ENCODE data around the gene CAND1. TPM values are rescaled to one million over a fixed set of nuclear protein-coding genes. Genes with fewer than 3 reads are reported as not detected.

CAND1 gene
- total and polyA plus RNA-seq, 9 of the 15 experiments (the other 6 are each of a cell fraction or from before 2014, with no cell fraction given) = 24.0 to 167 (median 77.5) TPM

GRCh38 chr12:67276421-67276820 is 7.3 kb downstream of the CAND1 start (continued):
- TF ChIP-seq CTCF (IDR thresholded peaks at IDR 0.05 in 2 of 3, conservative IDR thresholded peaks at IDR 0.05 in 1 of 3; ENCODE audit: insufficient read depth in 2 of 3, low read depth in 1 of 3, low read length in 3 of 3) (no peak), MEIS2 (IDR thresholded peaks at IDR 0.05; ENCODE audit: partially characterized antibody) (no peak), BCL6 (CRISPR knock-in tag; IDR thresholded peaks at IDR 0.05) (no peak), YY1 (IDR thresholded peaks at IDR 0.05; ENCODE audit: borderline replicate concordance in 1 of 3, control insufficient read depth in 1 of 3, extremely low read depth in 1 of 3, insufficient read depth in 3 of 3, insufficient read length in 1 of 3, insufficient replicate concordance in 2 of 3, low read depth in 1 of 3, low read length in 2 of 3) (no peak)

DNA sequence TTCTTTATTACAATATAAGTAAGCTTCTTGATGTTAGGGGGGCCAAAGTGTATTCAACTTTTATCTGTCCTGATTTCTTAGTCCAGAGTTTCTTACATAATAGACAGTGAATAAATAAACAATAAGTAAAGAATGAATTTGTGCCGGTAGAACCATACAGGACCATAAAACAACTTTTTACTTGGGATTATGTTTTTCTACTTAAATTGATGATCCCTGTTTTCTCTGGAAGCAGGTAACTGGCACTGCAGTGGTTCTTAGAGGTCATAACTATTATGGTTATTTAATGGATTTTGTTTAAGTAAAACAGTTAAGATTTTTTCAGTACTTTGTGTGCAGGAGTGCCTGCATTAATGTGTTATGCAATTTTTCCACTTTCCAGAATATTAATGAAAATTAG is 10.5 kb downstream of the CAND1 start:
- 88% methylated on average over 1 of the region's 1 CpG for WGBS (ENCODE audit: insufficient coverage, low coverage, missing lambda C conversion rate)
- BruUV-seq (replicated peaks) = no TSS peak
- no peaks in the 10 kb centered on the region for H3K9me1 ChIP-seq (ENCODE audit: control insufficient read depth, insufficient read depth, low read length)
- H3K27ac ChIP-seq (ENCODE audit: extremely low read depth, low read depth, low read length) = no peak overlapping the region
- no peaks in the 10 kb centered on the region for H3K27me3 ChIP-seq (ENCODE audit: control insufficient read depth in 2 of 2, insufficient read depth in 2 of 2, low read length in 2 of 2)
- no peak overlapping the region for H2AFZ ChIP-seq (ENCODE audit: low read depth, low read length)
- DNase-seq (ENCODE audit: extremely low read depth in 1 of 4, low spot score in 3 of 4) (no peak), FAIRE-seq (no peak), ATAC-seq (no peak)
- no peak overlapping the region for H3K4me2 ChIP-seq (ENCODE audit: insufficient read depth, low read length)
- no peak for TF ChIP-seq RBM14 (IDR thresholded peaks at IDR 0.05; ENCODE audit: borderline replicate concordance, insufficient read depth, low read depth, low read length)
- TF ChIP-seq TCF15 (CRISPR knock-in tag; IDR thresholded peaks at IDR 0.05) = no peak
- TF ChIP-seq, protein P1, sequence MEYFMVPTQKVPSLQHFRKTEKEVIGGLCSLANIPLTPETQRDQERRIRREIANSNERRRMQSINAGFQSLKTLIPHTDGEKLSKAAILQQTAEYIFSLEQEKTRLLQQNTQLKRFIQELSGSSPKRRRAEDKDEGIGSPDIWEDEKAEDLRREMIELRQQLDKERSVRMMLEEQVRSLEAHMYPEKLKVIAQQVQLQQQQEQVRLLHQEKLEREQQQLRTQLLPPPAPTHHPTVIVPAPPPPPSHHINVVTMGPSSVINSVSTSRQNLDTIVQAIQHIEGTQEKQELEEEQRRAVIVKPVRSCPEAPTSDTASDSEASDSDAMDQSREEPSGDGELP (CRISPR knock-in tag; IDR thresholded peaks at IDR 0.05; ENCODE audit: borderline replicate concordance) = no peak
- TF ChIP-seq ZNF239 (CRISPR knock-in tag; IDR thresholded peaks at IDR 0.05) = no peak
- no peak for TF ChIP-seq ZNF583 (CRISPR knock-in tag; IDR thresholded peaks at IDR 0.05)
- ChIA-PET CTCF (ENCODE audit: low intra/inter-chr PET ratio) (no interaction called here), POLR2A (interaction anchor here (3.5 kb wide), 1 partner anchor 10 kb away, joined by 27 read pairs; the partner anchor contains the start of gene CAND1)
- H3K36me3 ChIP-seq (ENCODE audit: control insufficient read depth, insufficient read depth, low read length) = peaks cover 58% of the 10 kb centered on the region
- peaks cover 91% of the 10 kb centered on the region for H3K79me2 ChIP-seq (ENCODE audit: control insufficient read depth, insufficient read depth, low read length)
- no peak overlapping the region for H3K9ac ChIP-seq (ENCODE audit: insufficient read depth in 1 of 2, low read depth in 2 of 2, low read length in 2 of 2)
- peaks cover 14% of the 10 kb centered on the region; the same call in 1 of the 2 replicates for H4K20me1 ChIP-seq (replicated peaks; ENCODE audit: control insufficient read depth, insufficient read depth, low read length)
- no peak overlapping the region for H3K4me3 ChIP-seq
- in situ Hi-C loops (cut with MboI) = no loop called here
- H3K9me3 ChIP-seq (replicated peaks; ENCODE audit: control insufficient read depth, insufficient read depth, low read depth, low read length) = no peaks in the 10 kb centered on the region
- peaks cover 0 to 9% of the 10 kb centered on the region in 2 experiments; a peak in 4 of 5 replicates for H3K4me1 ChIP-seq (replicated peaks in 1 of 2; ENCODE audit: control insufficient read depth in 2 of 2, insufficient read depth in 2 of 2, low read length in 2 of 2)
- intact Hi-C loops (cut with micrococcal nuclease) = no loop called here

All from K562 (cell line).